Thymus (tissue), 11 donors: Measurements from ENCODE around the gene ERCC6. TPM values are rescaled to one million over a fixed set of nuclear protein-coding genes. Genes with fewer than 3 reads are reported as not detected.

Experiments used
- DNase-seq, 9 donors: peaks; one replicate each; pipeline ENCODE4 v3.0.0-alpha.2; 2013; ENCODE audit warnings: low spot score in 9 of 9, low read depth in 6 of 9, missing footprints in 1 of 9
- H3K27ac ChIP-seq, 2 donors: one replicate each; pipeline ENCODE4 v1.5.1; 2013; ENCODE audit warnings: control low read depth in 1 of 2, low read depth in 1 of 2, low read length in 1 of 2, mild to moderate bottlenecking in 1 of 2, moderate library complexity in 1 of 2
- H3K27me3 ChIP-seq, 2 donors: one replicate each; pipeline ENCODE4 v1.5.1; 2013; ENCODE audit warnings: low read length in 1 of 2; ENCODE audit not compliant: control insufficient read depth in 2 of 2, insufficient read depth in 1 of 2
- H3K36me3 ChIP-seq, 2 donors: one replicate each; pipeline ENCODE4 v1.5.1; 2013; ENCODE audit warnings: low read length in 1 of 2, mild to moderate bottlenecking in 1 of 2, moderate library complexity in 1 of 2; ENCODE audit not compliant: control insufficient read depth in 2 of 2, insufficient read depth in 2 of 2
- H3K4me1 ChIP-seq, 2 donors: one replicate each; pipeline ENCODE4 v1.5.1; 2013; ENCODE audit warnings: low read length in 2 of 2; ENCODE audit not compliant: control insufficient read depth in 2 of 2, insufficient read depth in 2 of 2
- H3K4me3 ChIP-seq, 2 donors: one replicate each; pipeline ENCODE4 v1.5.1; 2013; ENCODE audit warnings: low read length in 2 of 2, control low read depth in 1 of 2, mild to moderate bottlenecking in 1 of 2
- H3K9me3 ChIP-seq, 2 donors: one replicate each; pipeline ENCODE4 v1.5.1; 2013; ENCODE audit warnings: low read length in 1 of 2, mild to moderate bottlenecking in 1 of 2; ENCODE audit not compliant: control insufficient read depth in 2 of 2, insufficient read depth in 1 of 2
- WGBS: extraction: QIAGEN DNeasy Blood & Tissue Kit; methylation state at CpG from one replicate; pipeline ENCODE4 v1.1.7; 2013; 5-methylcytosine and 5-hydroxymethylcytosine counted together
- polyA plus RNA-seq: library from polyadenylated mRNA; stranded (reverse); fragments of 200-250 nt; gene quantifications from one replicate; pipeline ENCODE4 v1.2.3, GENCODE V29; 2013
- total RNA-seq: library from RNA; stranded (reverse); fragments of 120-200 nt; gene quantifications from one replicate; pipeline ENCODE4 v1.2.4, GENCODE V29; 2013
- donor health status: healthy.

The ERCC6 gene
- total and polyA plus RNA-seq, 2 donors = 6.1 to 8.4 TPM

- Histone ChIP-seq H3K27me3 (peaks cover 0 to 2% of the 10 kb centered on the region in 2 donors), H3K36me3 (no peaks in the 10 kb centered on the region), H3K9me3 (no peaks in the 10 kb centered on the region), H3K4me3 (no peak overlapping the region), H3K27ac (no peak overlapping the region), H3K4me1 (no peaks in the 10 kb centered on the region)
- WGBS = 61% methylated on average over 2 of the region's 2 CpGs
- DNase-seq = no peak
Measured at GRCh38 chr10:49571388-49571787, 32.5 kb upstream of the ERCC6 start.

DNA sequence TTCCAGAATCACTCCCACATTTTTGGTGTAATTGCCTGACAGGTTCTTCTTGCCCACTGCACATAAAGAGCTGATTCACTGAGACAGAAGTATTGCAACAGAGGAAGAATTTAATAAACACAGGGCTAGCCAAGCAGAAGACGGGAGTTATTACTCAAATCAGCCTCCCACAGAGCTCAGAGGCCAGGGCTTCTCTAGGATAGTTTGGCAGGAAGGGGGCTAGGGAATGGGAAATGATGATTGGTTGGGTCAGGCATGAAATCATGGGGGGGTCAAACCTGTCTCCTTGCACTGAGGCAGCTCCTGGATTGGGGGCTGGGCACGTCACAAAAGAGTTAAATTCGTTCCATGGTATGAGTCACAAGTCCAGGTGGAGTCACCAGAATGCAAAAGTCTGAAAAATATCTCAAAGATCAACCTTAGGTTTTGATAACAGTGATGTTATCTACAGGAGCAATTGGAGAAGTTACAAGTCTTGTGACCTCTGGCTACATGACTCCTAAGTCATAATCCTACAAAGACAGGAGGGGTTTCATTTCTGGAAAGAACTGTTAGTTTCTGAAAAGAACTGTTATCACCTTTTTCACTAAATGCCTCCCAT is 30.2 kb upstream of the ERCC6 start:
- Histone ChIP-seq H3K9me3 (no peaks in the 10 kb centered on the region), H3K36me3 (no peaks in the 10 kb centered on the region), H3K4me1 (no peaks in the 10 kb centered on the region), H3K27me3 (peaks cover 0 to 2% of the 10 kb centered on the region in 2 donors), H3K27ac (no peak overlapping the region), H3K4me3 (no peak overlapping the region)
- WGBS = 85% methylated on average over 3 of the region's 3 CpGs
- no peak for DNase-seq

DNA sequence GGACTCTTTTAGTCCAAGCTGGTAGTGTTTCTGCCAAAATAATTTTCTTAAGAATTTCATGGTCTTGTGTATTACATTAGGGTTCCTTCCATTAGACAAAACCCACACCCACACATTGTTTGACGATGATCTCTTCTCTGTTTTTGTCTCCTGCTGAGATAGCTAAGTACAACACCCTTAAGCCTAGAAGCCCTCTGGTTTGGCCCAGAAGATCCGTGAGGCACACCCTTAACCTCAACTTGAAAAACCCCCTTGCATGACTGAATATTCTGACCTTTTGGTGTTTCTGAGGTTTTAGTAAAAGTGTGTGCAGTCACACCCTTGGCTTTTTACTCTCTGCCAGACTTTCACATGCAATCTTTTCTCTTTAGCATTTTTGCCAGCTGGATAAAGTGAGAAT is 29.3 kb upstream of the ERCC6 start:
- 71% methylated on average over 2 of the region's 2 CpGs for WGBS
- Histone ChIP-seq H3K27me3 (peaks cover 0 to 4% of the 10 kb centered on the region in 2 donors), H3K27ac (no peak overlapping the region), H3K9me3 (no peaks in the 10 kb centered on the region), H3K4me1 (no peaks in the 10 kb centered on the region), H3K4me3 (no peak overlapping the region), H3K36me3 (no peaks in the 10 kb centered on the region)
- DNase-seq = no peak

GRCh38 chr10:49567810-49568209 is 28.9 kb upstream of the ERCC6 start:
- no peak overlapping the region for H3K4me3 ChIP-seq
- peaks cover 0 to 4% of the 10 kb centered on the region in 2 donors for H3K27me3 ChIP-seq
- WGBS = 97% methylated on average over 1 of the region's 1 CpG
- H3K27ac ChIP-seq = no peak overlapping the region
- H3K36me3 ChIP-seq = no peaks in the 10 kb centered on the region
- H3K4me1 ChIP-seq = no peaks in the 10 kb centered on the region
- no peaks in the 10 kb centered on the region for H3K9me3 ChIP-seq
- no peak for DNase-seq

- DNase-seq = no peak
- WGBS = 89% methylated on average over 4 of the region's 4 CpGs
- Histone ChIP-seq H3K4me3 (no peak overlapping the region), H3K27me3 (peaks cover 0 to 5% of the 10 kb centered on the region in 2 donors), H3K4me1 (no peaks in the 10 kb centered on the region), H3K36me3 (no peaks in the 10 kb centered on the region), H3K27ac (no peak overlapping the region), H3K9me3 (no peaks in the 10 kb centered on the region)
Measured at GRCh38 chr10:49564461-49565009, 25.6 kb upstream of the ERCC6 start.

DNA sequence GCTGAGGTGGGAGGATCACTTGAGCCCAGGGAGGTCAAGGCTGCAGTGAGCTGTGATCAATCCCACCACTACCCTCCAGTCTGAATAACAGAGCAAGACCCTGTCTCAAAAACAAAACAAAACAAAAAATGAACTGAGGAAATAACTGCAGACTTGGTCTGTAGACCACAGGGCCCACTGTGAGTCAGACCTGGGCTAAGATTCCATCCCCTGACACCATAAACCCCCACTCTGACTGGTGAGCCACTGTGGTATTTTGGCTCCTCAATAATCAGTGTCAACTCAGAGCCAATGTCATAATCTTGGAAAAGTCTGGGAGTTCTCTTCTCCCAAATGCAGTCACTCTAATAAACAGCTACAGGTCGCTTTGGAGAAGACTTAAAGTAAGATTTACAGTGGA is 24.0 kb upstream of the ERCC6 start:
- H3K9me3 ChIP-seq = no peaks in the 10 kb centered on the region
- WGBS = 87% methylated on average over 1 of the region's 1 CpG
- no peak overlapping the region for H3K27ac ChIP-seq
- DNase-seq = no peak
- H3K4me3 ChIP-seq = no peak overlapping the region
- no peaks in the 10 kb centered on the region for H3K36me3 ChIP-seq
- H3K27me3 ChIP-seq = peaks cover 0 to 5% of the 10 kb centered on the region in 2 donors
- no peaks in the 10 kb centered on the region for H3K4me1 ChIP-seq

- WGBS = 54% methylated on average over 2 of the region's 2 CpGs
- Histone ChIP-seq H3K36me3 (no peaks in the 10 kb centered on the region), H3K4me3 (no peak overlapping the region), H3K27ac (no peak overlapping the region), H3K27me3 (peaks cover 0 to 5% of the 10 kb centered on the region in 2 donors), H3K4me1 (no peaks in the 10 kb centered on the region), H3K9me3 (no peaks in the 10 kb centered on the region)
- no peak for DNase-seq
Measured at GRCh38 chr10:49560526-49560925, 21.6 kb upstream of the ERCC6 start.

GRCh38 chr10:49559476-49559875 is 20.6 kb upstream of the ERCC6 start:
- Histone ChIP-seq H3K4me1 (no peaks in the 10 kb centered on the region), H3K36me3 (no peaks in the 10 kb centered on the region), H3K9me3 (no peaks in the 10 kb centered on the region), H3K27me3 (peaks cover 0 to 5% of the 10 kb centered on the region in 2 donors), H3K4me3 (no peak overlapping the region), H3K27ac (no peak overlapping the region)
- DNase-seq = no peak
- 38% methylated on average over 1 of the region's 1 CpG for WGBS

DNA sequence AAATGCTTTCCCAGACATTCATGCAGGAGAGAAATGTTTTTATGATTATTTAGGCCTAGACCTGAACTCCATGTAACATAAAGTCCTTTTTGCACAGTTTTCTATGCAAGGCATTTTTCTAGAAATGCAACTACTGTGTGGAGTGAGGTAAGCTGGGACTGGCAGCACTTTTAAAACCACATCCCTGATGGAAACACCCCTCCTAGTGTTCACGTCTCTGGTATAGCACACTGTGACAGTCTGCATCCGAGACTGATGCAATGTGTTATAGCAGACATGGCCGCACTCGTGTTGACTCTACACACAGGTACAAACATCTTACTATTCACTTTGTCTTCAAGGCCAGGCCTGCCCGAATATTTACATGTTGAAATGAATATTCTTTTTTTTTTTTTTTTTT is 19.3 kb upstream of the ERCC6 start:
- WGBS = 83% methylated on average over 5 of the region's 5 CpGs
- Histone ChIP-seq H3K27ac (no peak overlapping the region), H3K4me3 (no peak overlapping the region), H3K9me3 (no peaks in the 10 kb centered on the region), H3K36me3 (no peaks in the 10 kb centered on the region), H3K27me3 (peaks cover 0 to 3% of the 10 kb centered on the region in 2 donors), H3K4me1 (no peaks in the 10 kb centered on the region)
- DNase-seq = no peak
